HepG2 (cell line): ENCODE data around the gene CCDC73. TPM values are rescaled to one million over a fixed set of nuclear protein-coding genes. Genes with fewer than 3 reads are reported as not detected.

Source experiments
- ATAC-seq: fragments of 200-7000 bp; cut with Tn5 transposase; 3 replicates; pipeline ENCODE4 v1.9.1; 2020; ENCODE audit warnings: mild to moderate bottlenecking, moderate library complexity
- BruUV-seq: library from RNA; stranded (reverse); fragments of 400-500 nt; replicated peaks from 2 replicates; lab custom pipeline; 2021; lab: Mats Ljungman, UMichigan
- CTCF ChIA-PET: fragments of 300-600 bp; formaldehyde crosslinking; extraction: SDS; loops from one replicate; lab custom pipeline; 2021; ENCODE audit warnings: low total read pairs, inconsistent platforms, low intra/inter-chr PET ratio; lab: Yijun Ruan, JAX
- POLR2A ChIA-PET: fragments of 350-600 bp; sonication (Branson Sonifier 250); formaldehyde crosslinking; loops from one replicate; lab custom pipeline; 2020; ENCODE audit warnings: antibody characterized with exemption, inconsistent platforms; lab: Yijun Ruan, JAX
- DNase-seq: peaks from one replicate; pipeline ENCODE4 v3.0.0-alpha.2; 2015; ENCODE audit warnings: low spot score
- FAIRE-seq: peaks from 3 replicates; lab custom pipeline; 2011; peaks lifted over from hg19 to GRCh38; lab: Jason Lieb, UNC
- H2AFZ ChIP-seq: one replicate; pipeline ENCODE4 v1.6.1; 2011; ENCODE audit warnings: low read length, inconsistent platforms
- H3K27ac ChIP-seq: fragments of 300-600 bp; 3 replicates; pipeline ENCODE4 v1.8.0; 2011; ENCODE audit warnings: mixed run types, mild to moderate bottlenecking, mixed read lengths, low read length, inconsistent platforms; ENCODE audit not compliant: insufficient read depth; ENCODE audit errors: extremely low read length
- H3K27me3 ChIP-seq, 2 experiments: fragments of 200-600 bp in 1 of 2; 2 replicates in 1 of 2; 3 replicates in 1 of 2; pipeline versions ENCODE4 v1.6.0 to v1.8.0; 2011; ENCODE audit warnings: low read length in 2 of 2, mild to moderate bottlenecking in 2 of 2, moderate library complexity in 2 of 2, inconsistent platforms in 1 of 2; ENCODE audit not compliant: insufficient read depth in 2 of 2, control insufficient read depth in 1 of 2
- H3K36me3 ChIP-seq, 2 experiments: fragments of 200-600 bp in 1 of 2; replicated peaks in 1 of 2; 2 replicates in 1 of 2; 3 replicates in 1 of 2; pipeline versions ENCODE4 v1.5.1 to v1.8.0; 2011; ENCODE audit warnings: low read length in 2 of 2, inconsistent platforms in 1 of 2; ENCODE audit not compliant: insufficient read depth in 2 of 2, control insufficient read depth in 1 of 2
- H3K4me1 ChIP-seq: 2 replicates; pipeline ENCODE4 v1.5.1; 2012; ENCODE audit warnings: low read length, inconsistent platforms; ENCODE audit not compliant: insufficient read depth
- H3K4me2 ChIP-seq: 2 replicates; pipeline ENCODE4 v1.6.0; 2011; ENCODE audit warnings: low read depth, low read length, inconsistent platforms
- H3K4me3 ChIP-seq, 3 experiments: fragments of 200-600 bp in 1 of 3; sonication (generic), shearing (Covaris generic) in 1 of 3; replicated peaks in 1 of 3; 2 replicates each; pipeline ENCODE4 v1.5.1; 2011 to 2016; ENCODE audit warnings: low read length in 3 of 3, inconsistent platforms in 2 of 3, low read depth in 2 of 3, mild to moderate bottlenecking in 2 of 3, control low read depth in 1 of 3, mixed read lengths in 1 of 3; ENCODE audit not compliant: insufficient read depth in 1 of 3
- H3K79me2 ChIP-seq: one replicate; pipeline ENCODE4 v1.6.1; 2011; ENCODE audit warnings: low read length, inconsistent platforms; ENCODE audit not compliant: insufficient read depth
- H3K9ac ChIP-seq: 2 replicates; pipeline ENCODE4 v1.6.0; 2011; ENCODE audit warnings: mild to moderate bottlenecking, low read depth, low read length, inconsistent platforms; ENCODE audit not compliant: insufficient read depth
- H3K9me3 ChIP-seq: 2 replicates; pipeline ENCODE4 v1.5.1; 2012; ENCODE audit warnings: mild to moderate bottlenecking, low read length
- H4K20me1 ChIP-seq: 2 replicates; pipeline ENCODE4 v1.6.0; 2011; ENCODE audit warnings: inconsistent platforms, mild to moderate bottlenecking, low read length, moderate library complexity; ENCODE audit not compliant: insufficient read depth
- ATAD3A ChIP-seq: sonication (generic); formaldehyde crosslinking; IDR thresholded peaks from 2 replicates; pipeline ENCODE4 v1.4.0; 2020; ENCODE audit warnings: missing genetic modification reagents
- BRCA1 ChIP-seq: sonication (generic); formaldehyde crosslinking; IDR thresholded peaks from 2 replicates; pipeline ENCODE4 v1.4.0; 2020; ENCODE audit warnings: missing genetic modification reagents
- GTF2F1 ChIP-seq: fragments of 150-350 bp; IDR thresholded peaks from 2 replicates; pipeline ENCODE4 v1.6.1; 2014; ENCODE audit warnings: low read length
- MATR3 ChIP-seq: sonication (generic); formaldehyde crosslinking; IDR thresholded peaks from 2 replicates; pipeline ENCODE4 v1.4.0; 2020; ENCODE audit warnings: missing genetic modification reagents
- PLSCR1 ChIP-seq: sonication (generic); formaldehyde crosslinking; IDR thresholded peaks from 2 replicates; pipeline ENCODE4 v1.5.0; 2020; ENCODE audit warnings: missing genetic modification reagents, mild to moderate bottlenecking, borderline replicate concordance
- U2AF1 ChIP-seq: fragments of 200-400 bp; formaldehyde crosslinking; optimal IDR thresholded peaks from 2 replicates; pipeline ENCODE3; 2017; ENCODE audit warnings: mild to moderate bottlenecking, low read depth, low read length
- ZNF207 ChIP-seq: fragments of 450-650 bp; IDR thresholded peaks from 2 replicates; pipeline ENCODE4 v1.6.1; 2016; ENCODE audit warnings: antibody characterized with exemption, borderline replicate concordance
- ZNF451 ChIP-seq: sonication (generic); formaldehyde crosslinking; IDR thresholded peaks from 2 replicates; pipeline ENCODE4 v1.5.0; 2020; ENCODE audit warnings: mild to moderate bottlenecking, missing genetic modification reagents
- ZSCAN12 ChIP-seq: sonication (generic); formaldehyde crosslinking; IDR thresholded peaks from 2 replicates; pipeline ENCODE4 v1.9.0; 2021; ENCODE audit warnings: mild to moderate bottlenecking, missing genetic modification reagents
- WGBS: methylation state at CpG from one replicate; pipeline ENCODE4 v1.1.6; 2017; ENCODE audit warnings: low lambda C conversion rate; 5-methylcytosine and 5-hydroxymethylcytosine counted together
- in situ Hi-C: cut with HindIII; loops from 2 replicates; pipeline ENCODE4 v1.10.0; 2017; ENCODE audit warnings: low pct_unique_long_range_greater_than_20kb; ENCODE audit not compliant: extremely low pct_ligation_motif_present
- intact Hi-C: fragments of 100-400 bp; cut with micrococcal nuclease; formaldehyde crosslinking; loops from one replicate; pipeline ENCODE4 v1.10.0; 2022; ENCODE audit not compliant: unreplicated experiment
- polyA plus RNA-seq, 8 experiments: library from polyadenylated mRNA; depleted of rRNA in 3 of 8; stranded (reverse) in 7 of 8; unstranded in 1 of 8; fragments of >200 nt; fragmentation: Illumina TruSeq in 4 of 8; extraction: Trizol in 4 of 8; gene quantifications; 2 replicates each; pipeline versions ENCODE4 v1.2.1 to v1.2.3, GENCODE V29; 2011 to 2016; ENCODE audit warnings: low read depth in 4 of 8, missing spikeins in 1 of 8, mixed read lengths in 1 of 8; ENCODE audit not compliant: insufficient read depth in 1 of 8
- total RNA-seq, 5 experiments: library from RNA; depleted of rRNA; stranded (reverse); fragments of >200 nt; fragmentation: Illumina TruSeq; extraction: Trizol; gene quantifications; 2 replicates each; pipeline ENCODE4 v1.2.3, GENCODE V29; 2016; ENCODE audit warnings: low read depth in 1 of 5

Gene CCDC73
- total and polyA plus RNA-seq, 2 of the 13 experiments (the other 11 are each of a cell fraction or from before 2014, with no cell fraction given) = 0.01 to 0.11 TPM

- no peak for TF ChIP-seq ZSCAN12 (CRISPR knock-in tag)
- TF ChIP-seq GTF2F1 = no peak
- no peak for TF ChIP-seq BRCA1 (CRISPR knock-in tag)
- no peak for TF ChIP-seq ZNF451 (CRISPR knock-in tag)
- no peak for TF ChIP-seq U2AF1
- no peak for TF ChIP-seq MATR3 (CRISPR knock-in tag)
- no peak for TF ChIP-seq ZNF207
- no peak for TF ChIP-seq PLSCR1 (CRISPR knock-in tag)
Measured at GRCh38 chr11:32658639-32659406, 135.6 kb downstream of the CCDC73 start (continued).

- WGBS = 0% methylated on average over 1 of the region's 1 CpG
- no peak for FAIRE-seq
- Histone ChIP-seq H4K20me1 (no peaks in the 10 kb centered on the region), H3K27me3 (no peaks in the 10 kb centered on the region; a peak in 1 of 5 replicates), H3K9ac (no peak overlapping the region), H2AFZ (no peak overlapping the region), H3K36me3 (no peaks in the 10 kb centered on the region), H3K9me3 (no peaks in the 10 kb centered on the region), H3K27ac (no peak overlapping the region), H3K4me2 (no peak overlapping the region), H3K4me1 (no peaks in the 10 kb centered on the region), H3K79me2 (no peaks in the 10 kb centered on the region), H3K4me3 (no peak overlapping the region)
- ChIA-PET POLR2A (no interaction called here), CTCF (no interaction called here)
- in situ Hi-C loops (no loop called here), intact Hi-C loops (no loop called here)
- no peak for TF ChIP-seq ATAD3A (CRISPR knock-in tag)
- BruUV-seq = no TSS peak
- no peak for ATAC-seq
- DNase-seq = no peak
Measured at GRCh38 chr11:32643526-32643925, 150.9 kb downstream of the CCDC73 start.
